Measurements from ENCODE around the gene LRRC2. TPM values are rescaled to one million over a fixed set of nuclear protein-coding genes. Genes with fewer than 3 reads are reported as not detected.

The LRRC2 gene
- total RNA-seq, 4 donors from 2014 or later = 1.0 to 3.5 (median 3.3) TPM

- DNase-seq (ENCODE audit: low spot score in 2 of 2) = peak in 1 of 2 donors; percentile 25
- TF ChIP-seq POLR2A (IDR thresholded peaks at IDR 0.05) = no peak
- no peak for TF ChIP-seq CTCF (IDR thresholded peaks at IDR 0.05)
- 86% methylated on average over 5 of the region's 5 CpGs for WGBS, 2 donors
- H3K4me3 ChIP-seq (ENCODE audit: low read depth, poor library complexity, severe bottlenecking) = no peak overlapping the region
- intact Hi-C loops (cut with DNase I; ENCODE audit: low total_unique reads) = no loop called here
Observed at GRCh38 chr3:46574881-46575576, 8.9 kb upstream of the LRRC2 start.

DNA sequence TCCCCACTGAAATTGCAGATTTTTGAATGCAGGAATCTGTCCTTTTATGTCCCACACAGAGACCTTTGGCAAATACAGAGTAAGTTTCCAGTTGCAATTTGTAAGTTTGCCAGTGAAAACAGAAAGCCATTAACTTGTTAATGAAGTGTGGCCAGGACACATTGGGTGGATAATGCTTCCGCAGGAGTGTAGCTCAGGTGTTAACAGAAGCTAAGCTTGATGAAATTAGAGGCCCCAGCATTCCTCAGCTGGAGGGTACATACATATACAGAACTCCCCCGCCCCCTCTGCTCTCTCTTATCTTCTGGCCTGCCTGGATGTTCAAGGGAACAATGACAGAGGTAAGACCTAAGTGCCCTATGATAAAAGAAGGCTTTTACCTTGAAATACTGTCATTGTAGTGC, 8.1 kb upstream of the LRRC2 start:
- no peak for TF ChIP-seq CTCF (IDR thresholded peaks at IDR 0.05)
- TF ChIP-seq POLR2A (IDR thresholded peaks at IDR 0.05) = no peak
- 87 to 88% methylated on average over 2 of the region's 2 CpGs for WGBS, 2 donors
- DNase-seq (ENCODE audit: low spot score in 2 of 2) = peak in 1 of 2 donors; percentile 52
- intact Hi-C loops (cut with DNase I; ENCODE audit: low total_unique reads) = no loop called here
- no peak overlapping the region for H3K4me3 ChIP-seq (ENCODE audit: low read depth, poor library complexity, severe bottlenecking)

DNA sequence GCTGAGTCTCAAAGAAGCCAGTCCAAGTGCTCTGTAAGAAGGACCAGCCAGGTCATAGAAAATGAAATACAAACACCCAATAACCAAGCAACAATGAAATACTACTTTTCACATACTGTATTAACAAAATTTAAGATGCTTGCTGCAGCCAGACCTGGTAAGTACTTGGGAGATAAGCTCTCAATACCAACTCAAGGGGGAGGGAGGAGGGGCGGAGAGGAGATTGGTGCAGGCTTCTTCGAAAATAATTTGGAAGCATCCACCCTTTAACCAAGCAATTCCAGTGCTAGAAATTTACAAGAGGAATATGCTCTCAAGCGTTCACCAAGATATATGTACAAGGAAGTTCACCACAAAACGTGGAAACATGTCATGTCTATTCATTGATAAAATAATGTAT, 7.6 kb upstream of the LRRC2 start:
- intact Hi-C loops (cut with DNase I; ENCODE audit: low total_unique reads) = no loop called here
- no peak for TF ChIP-seq CTCF (IDR thresholded peaks at IDR 0.05)
- TF ChIP-seq POLR2A (IDR thresholded peaks at IDR 0.05) = no peak
- 50% methylated on average over 4 of the region's 4 CpGs for WGBS, 2 donors
- no peak for DNase-seq (ENCODE audit: low spot score in 2 of 2)
- no peak overlapping the region for H3K4me3 ChIP-seq (ENCODE audit: low read depth, poor library complexity, severe bottlenecking)

DNA sequence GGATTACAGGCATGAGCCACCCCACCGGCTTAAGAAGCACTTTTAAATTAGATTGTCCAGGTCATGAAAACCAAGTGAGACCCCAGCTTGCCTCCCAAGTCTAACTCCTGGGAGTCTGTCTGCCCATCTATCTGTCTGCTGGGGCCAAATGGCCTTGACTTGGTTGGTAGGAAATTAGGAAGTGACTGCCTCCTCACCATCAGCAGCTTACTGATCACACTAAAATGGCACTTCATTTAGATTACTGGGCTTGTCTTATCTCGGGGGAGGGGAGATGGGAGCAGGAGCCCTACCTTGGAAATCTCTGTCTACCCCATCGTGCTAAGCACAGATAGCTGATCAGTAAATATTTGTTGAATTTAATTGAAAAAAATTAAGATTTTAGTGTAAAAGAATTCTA, 5.6 kb upstream of the LRRC2 start:
- DNase-seq (ENCODE audit: low spot score in 2 of 2) = no peak
- 84 to 87% methylated on average over 3 of the region's 3 CpGs for WGBS, 2 donors
- TF ChIP-seq POLR2A (IDR thresholded peaks at IDR 0.05) = no peak
- TF ChIP-seq CTCF (IDR thresholded peaks at IDR 0.05) = no peak
- intact Hi-C loops (cut with DNase I; ENCODE audit: low total_unique reads) = no loop called here
- H3K4me3 ChIP-seq (ENCODE audit: low read depth, poor library complexity, severe bottlenecking) = no peak overlapping the region

DNA sequence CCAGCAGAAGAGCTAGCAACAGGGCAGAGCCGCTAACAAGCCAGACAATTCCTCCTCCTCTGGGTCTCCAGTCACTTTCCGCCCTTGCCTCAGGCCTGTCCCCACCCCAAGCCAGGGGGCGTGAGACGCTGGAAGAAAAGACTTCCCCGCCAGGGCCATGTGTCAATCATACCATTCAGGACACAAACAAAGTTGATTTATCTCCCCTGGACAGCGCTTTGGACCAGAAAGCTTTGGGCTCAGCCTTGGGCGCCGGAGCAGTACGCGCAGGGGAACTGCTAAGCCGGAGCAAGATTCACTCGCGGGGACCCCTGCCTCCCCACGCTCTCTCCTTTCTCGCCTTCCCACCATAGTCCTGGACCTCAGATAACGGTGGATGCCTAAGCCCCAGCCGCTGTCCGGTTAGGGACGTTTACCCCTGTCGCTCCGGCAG, 479 bp downstream of the LRRC2 start:
- TF ChIP-seq POLR2A (IDR thresholded peaks at IDR 0.05) = no peak
- no peak for TF ChIP-seq CTCF (IDR thresholded peaks at IDR 0.05)
- WGBS, 2 donors = 10 to 13% methylated on average over 12 to 21 of the region's 21 CpGs
- peak; percentile 61 to 91 for DNase-seq (ENCODE audit: low spot score in 2 of 2)
- peak overlapping the region; percentile 43 for H3K4me3 ChIP-seq (ENCODE audit: low read depth, poor library complexity, severe bottlenecking)
- intact Hi-C loops (cut with DNase I; ENCODE audit: low total_unique reads) = no loop called here

GRCh38 chr3:46565077-46565476, 1.0 kb downstream of the LRRC2 start:
- intact Hi-C loops (cut with DNase I; ENCODE audit: low total_unique reads) = no loop called here
- 59 to 67% methylated on average over 4 of the region's 4 CpGs for WGBS, 2 donors
- no peak overlapping the region for H3K4me3 ChIP-seq (ENCODE audit: low read depth, poor library complexity, severe bottlenecking)
- peak in 1 of 2 donors; percentile 80 for DNase-seq (ENCODE audit: low spot score in 2 of 2)
- TF ChIP-seq POLR2A (IDR thresholded peaks at IDR 0.05) (no peak), CTCF (IDR thresholded peaks at IDR 0.05) (no peak)
